GM23248 (cell line): ENCODE measurements around the gene LBHD2.

ENCODE experiments used
- EZH2 ChIP-seq: fragments of 200-600 bp; sonication (generic); IDR thresholded peaks from 2 replicates; pipeline ENCODE4 v1.6.1; 2018; ENCODE audit warnings: antibody characterized with exemption, mild to moderate bottlenecking; ENCODE audit not compliant: insufficient read depth, poor library complexity, severe bottlenecking
- EZH2phosphoT487 ChIP-seq: fragments of 200-600 bp; sonication (generic); IDR thresholded peaks from 2 replicates; pipeline ENCODE4 v1.6.1; 2018; ENCODE audit warnings: antibody characterized with exemption, moderate library complexity, mild to moderate bottlenecking, low read depth; ENCODE audit not compliant: insufficient read depth

DNA sequence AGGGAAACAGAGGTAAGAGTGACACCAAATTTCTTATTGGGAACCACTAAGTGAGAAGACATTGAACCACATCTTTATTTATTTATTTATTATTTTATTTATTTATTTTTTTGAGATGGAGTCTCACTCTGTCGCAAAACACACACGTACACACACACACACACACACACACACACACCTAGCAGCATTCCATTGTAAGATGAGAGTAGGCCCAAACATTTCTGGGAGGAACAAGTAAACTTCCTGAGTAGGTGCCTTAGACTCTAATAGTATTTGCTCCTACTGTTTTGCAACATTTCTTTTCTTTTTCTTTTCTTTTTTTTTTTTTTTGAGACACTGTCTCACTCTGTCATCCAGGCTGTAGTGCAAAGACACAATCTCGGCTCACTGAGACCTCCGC lies 19.6 kb upstream of the LBHD2 start:
- no peak for TF ChIP-seq EZH2
- TF ChIP-seq EZH2phosphoT487: no peak
